OCI-LY7 (cell line): ENCODE measurements around the gene PTPN12. TPM values are rescaled to one million over a fixed set of nuclear protein-coding genes. Genes with fewer than 3 reads are reported as not detected.
"Not testable (repeated sequence)": the region's sequence is repeated elsewhere in the genome, so short reads cannot be mapped to it uniquely, and the experiment has no call there.

Source experiments
- BruUV-seq: library from RNA; stranded (reverse); fragments of 400-500 nt; replicated peaks from 2 replicates; lab custom pipeline; 2021; lab: Mats Ljungman, UMichigan
- CTCF ChIA-PET: fragments of 300-600 bp; sonication (Branson Sonifier 250); formaldehyde crosslinking; loops from one replicate; lab custom pipeline; 2022; ENCODE audit warnings: antibody characterized with exemption; ENCODE audit not compliant: unreplicated experiment; lab: Charles Lee
- POLR2A ChIA-PET: fragments of 300-600 bp; sonication (Branson Sonifier 250); formaldehyde crosslinking; loops from one replicate; lab custom pipeline; 2022; ENCODE audit warnings: antibody characterized with exemption; lab: Charles Lee
- DNase-seq: peaks from one replicate; pipeline ENCODE4 v3.0.0-alpha.2; 2015; ENCODE audit warnings: low spot score
- H2AFZ ChIP-seq: fragments of 200-600 bp; sonication (generic), shearing (Covaris generic); 2 replicates; pipeline ENCODE4 v1.6.1; 2014; ENCODE audit warnings: mild to moderate bottlenecking, antibody characterized with exemption, low read length, moderate library complexity
- H3K27ac ChIP-seq: fragments of 200-600 bp; sonication (generic); 2 replicates; pipeline ENCODE4 v1.5.1; 2014; ENCODE audit warnings: mixed run types, low read depth, mild to moderate bottlenecking, moderate library complexity, low read length, inconsistent platforms; ENCODE audit not compliant: poor library complexity, severe bottlenecking
- H3K36me3 ChIP-seq: fragments of 200-600 bp; sonication (generic); 2 replicates; pipeline ENCODE4 v1.6.1; 2014; ENCODE audit warnings: mild to moderate bottlenecking, antibody characterized with exemption, low read length, moderate library complexity, mixed read lengths; ENCODE audit not compliant: insufficient read depth
- H3K4me1 ChIP-seq: fragments of 200-600 bp; sonication (generic); 2 replicates; pipeline ENCODE4 v1.5.1; 2014; ENCODE audit warnings: mild to moderate bottlenecking, low read length; ENCODE audit not compliant: insufficient read depth, poor library complexity, severe bottlenecking
- H3K4me2 ChIP-seq: fragments of 200-600 bp; sonication (generic); 2 replicates; pipeline ENCODE4 v1.6.1; 2014; ENCODE audit warnings: mild to moderate bottlenecking, low read length
- H3K4me3 ChIP-seq: fragments of 200-600 bp; sonication (generic); 2 replicates; pipeline ENCODE4 v1.5.1; 2014; ENCODE audit warnings: mild to moderate bottlenecking, low read depth, low read length; ENCODE audit not compliant: poor library complexity, severe bottlenecking
- H3K79me2 ChIP-seq: fragments of 200-600 bp; sonication (generic); 2 replicates; pipeline ENCODE4 v1.6.1; 2016; ENCODE audit warnings: low read depth, mild to moderate bottlenecking, low read length, moderate library complexity, mixed read lengths; ENCODE audit not compliant: insufficient read depth
- H3K9me2 ChIP-seq: fragments of 200-600 bp; sonication (generic); 2 replicates; pipeline ENCODE4 v1.6.1; 2016; ENCODE audit warnings: mild to moderate bottlenecking, low read length, mixed read lengths; ENCODE audit not compliant: insufficient read depth
- H3K9me3 ChIP-seq: fragments of 200-600 bp; sonication (generic); 2 replicates; pipeline ENCODE4 v1.6.1; 2014; ENCODE audit warnings: mild to moderate bottlenecking, mixed run types, low read length, mixed read lengths
- H4K20me1 ChIP-seq: fragments of 200-600 bp; sonication (generic); 2 replicates; pipeline ENCODE4 v1.6.1; 2014; ENCODE audit warnings: mild to moderate bottlenecking, antibody characterized with exemption, low read length, moderate library complexity, mixed read lengths; ENCODE audit not compliant: insufficient read depth
- EZH2phosphoT487 ChIP-seq: fragments of 200-600 bp; sonication (generic); IDR thresholded peaks from 2 replicates; pipeline ENCODE4 v1.6.1; 2018; ENCODE audit warnings: low read depth, borderline replicate concordance, mild to moderate bottlenecking, mixed run types, antibody characterized with exemption, low read length, moderate library complexity, mixed read lengths
- intact Hi-C: fragments of 100-400 bp; cut with micrococcal nuclease; formaldehyde crosslinking; loops from one replicate; pipeline ENCODE4 v1.10.0; 2022; ENCODE audit not compliant: unreplicated experiment
- total RNA-seq, 2 experiments: library from RNA; depleted of rRNA in 1 of 2; stranded (reverse); fragments of >200 nt in 1 of 2; shearing (Covaris generic) in 1 of 2; gene quantifications; 2 replicates each; pipeline ENCODE4 v1.2.3, GENCODE V29; 2014 to 2022
- TF ChIP-seq, protein P1 (sequence below): fragments of 200-600 bp; sonication (generic); conservative IDR thresholded peaks from 2 replicates; pipeline ENCODE4 v1.5.1; 2014; ENCODE audit warnings: mild to moderate bottlenecking, antibody characterized with exemption, low read length, moderate library complexity, mixed read lengths

PTPN12 gene
- total RNA-seq, 2 experiments from 2014 or later = 2.7 to 19.1 TPM

DNA sequence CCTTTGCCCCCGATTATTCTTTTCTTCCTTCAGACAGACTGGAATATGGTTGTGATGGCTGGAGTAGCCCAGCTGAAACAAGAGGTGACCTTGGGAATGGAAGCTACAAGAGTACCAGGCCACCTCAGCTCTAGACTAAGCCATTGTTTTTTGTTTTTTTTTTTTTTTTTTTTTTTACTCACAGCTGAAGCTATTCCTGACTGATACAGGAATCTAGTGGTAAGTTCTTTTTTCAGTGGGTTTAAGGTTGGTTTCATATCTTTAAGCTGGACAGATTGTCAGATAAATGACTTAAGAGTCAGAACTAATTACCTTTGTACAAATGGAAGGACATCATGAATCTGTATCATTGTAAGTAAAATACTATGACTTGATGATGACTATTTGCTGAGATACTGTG is 30.2 kb upstream of the PTPN12 start:
- no peaks in the 10 kb centered on the region for H3K9me2 ChIP-seq
- no TSS peak for BruUV-seq
- TF ChIP-seq EZH2phosphoT487 = no peak
- TF ChIP-seq, protein P1, sequence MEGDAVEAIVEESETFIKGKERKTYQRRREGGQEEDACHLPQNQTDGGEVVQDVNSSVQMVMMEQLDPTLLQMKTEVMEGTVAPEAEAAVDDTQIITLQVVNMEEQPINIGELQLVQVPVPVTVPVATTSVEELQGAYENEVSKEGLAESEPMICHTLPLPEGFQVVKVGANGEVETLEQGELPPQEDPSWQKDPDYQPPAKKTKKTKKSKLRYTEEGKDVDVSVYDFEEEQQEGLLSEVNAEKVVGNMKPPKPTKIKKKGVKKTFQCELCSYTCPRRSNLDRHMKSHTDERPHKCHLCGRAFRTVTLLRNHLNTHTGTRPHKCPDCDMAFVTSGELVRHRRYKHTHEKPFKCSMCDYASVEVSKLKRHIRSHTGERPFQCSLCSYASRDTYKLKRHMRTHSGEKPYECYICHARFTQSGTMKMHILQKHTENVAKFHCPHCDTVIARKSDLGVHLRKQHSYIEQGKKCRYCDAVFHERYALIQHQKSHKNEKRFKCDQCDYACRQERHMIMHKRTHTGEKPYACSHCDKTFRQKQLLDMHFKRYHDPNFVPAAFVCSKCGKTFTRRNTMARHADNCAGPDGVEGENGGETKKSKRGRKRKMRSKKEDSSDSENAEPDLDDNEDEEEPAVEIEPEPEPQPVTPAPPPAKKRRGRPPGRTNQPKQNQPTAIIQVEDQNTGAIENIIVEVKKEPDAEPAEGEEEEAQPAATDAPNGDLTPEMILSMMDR = no peak
- no peak overlapping the region for H2AFZ ChIP-seq
- H3K4me2 ChIP-seq = no peak overlapping the region
- H3K27ac ChIP-seq = no peak overlapping the region
- ChIA-PET CTCF (no interaction called here), POLR2A (interaction anchor here (0.6 to 1.0 kb wide), 4 partner anchors 21 to 65 kb away, joined by 3 to 5 read pairs (median 4); no protein-coding TSS in a partner anchor)
- no peak overlapping the region for H3K4me3 ChIP-seq
- intact Hi-C loops = no loop called here
- no peaks in the 10 kb centered on the region for H3K4me1 ChIP-seq
- no peaks in the 10 kb centered on the region for H4K20me1 ChIP-seq
- no peaks in the 10 kb centered on the region for H3K36me3 ChIP-seq
- DNase-seq = no peak
- H3K79me2 ChIP-seq = no peaks in the 10 kb centered on the region
- no peaks in the 10 kb centered on the region for H3K9me3 ChIP-seq

DNA sequence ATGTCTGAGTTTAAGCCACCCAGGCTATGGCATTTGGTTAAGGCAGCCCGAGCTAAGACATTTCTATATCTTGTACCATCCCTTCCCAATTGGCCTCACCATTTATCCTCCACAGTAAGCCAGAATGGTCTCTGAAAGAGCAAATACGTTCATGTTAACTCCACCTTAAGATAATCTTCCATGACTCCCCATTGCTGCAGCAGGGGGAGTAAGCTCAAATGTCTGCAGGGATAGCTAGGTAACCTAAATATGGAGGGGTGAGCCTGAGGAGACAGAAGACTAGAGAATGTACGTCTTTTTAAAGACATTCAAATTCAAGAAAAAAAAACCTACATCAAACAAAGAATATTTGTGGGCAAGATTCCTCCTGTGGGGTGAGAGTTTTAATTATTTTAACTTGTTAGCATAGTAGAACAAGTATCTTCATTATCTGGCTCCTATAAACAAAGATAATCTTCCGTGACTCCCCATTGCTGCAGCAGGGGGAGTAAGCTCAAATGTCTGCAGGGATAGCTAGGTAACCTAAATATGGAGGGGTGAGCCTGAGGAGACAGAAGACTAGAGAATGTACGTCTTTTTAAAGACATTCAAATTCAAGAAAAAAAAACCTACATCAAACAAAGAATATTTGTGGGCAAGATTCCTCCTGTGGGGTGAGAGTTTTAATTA is 24.0 kb upstream of the PTPN12 start:
- H3K4me3 ChIP-seq, intact Hi-C loops, H4K20me1 ChIP-seq, H3K79me2 ChIP-seq, BruUV-seq, H3K4me1 ChIP-seq, H3K9me2 ChIP-seq, H3K27ac ChIP-seq, H3K9me3 ChIP-seq, H3K4me2 ChIP-seq, DNase-seq, H3K36me3 ChIP-seq, CTCF ChIA-PET, H2AFZ ChIP-seq: not testable (repeated sequence)
- POLR2A ChIA-PET = interaction anchor here (0.5 to 2.3 kb wide), 2 partner anchors 12 to 23 kb away, joined by 4 read pairs; no protein-coding TSS in a partner anchor

DNA sequence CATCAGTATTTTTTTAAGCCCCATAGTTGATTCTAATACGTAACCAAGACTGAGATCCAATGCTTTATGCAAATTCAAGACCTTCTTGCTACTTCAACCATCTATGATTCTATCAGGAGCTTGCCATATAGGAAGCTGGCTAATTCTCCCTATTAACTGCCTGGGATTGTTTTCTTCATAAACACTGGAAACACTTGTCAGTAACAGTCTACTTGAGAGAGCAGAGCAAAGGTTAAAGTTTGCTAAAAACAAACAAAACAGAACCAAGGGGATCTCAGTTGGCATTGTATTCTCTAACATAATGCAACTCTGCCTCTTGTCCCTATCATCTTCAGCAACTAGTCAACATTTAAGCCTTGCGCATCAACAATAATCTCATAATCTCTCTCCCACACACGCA is 21.0 kb upstream of the PTPN12 start:
- Histone ChIP-seq H2AFZ (no peak overlapping the region), H3K27ac (no peak overlapping the region), H3K4me2 (no peak overlapping the region), H3K9me3 (no peaks in the 10 kb centered on the region), H4K20me1 (no peaks in the 10 kb centered on the region; the same call in 1 of the 2 replicates), H3K4me3 (no peak overlapping the region), H3K4me1 (no peaks in the 10 kb centered on the region), H3K79me2 (no peaks in the 10 kb centered on the region), H3K36me3 (no peaks in the 10 kb centered on the region), H3K9me2 (no peaks in the 10 kb centered on the region)
- intact Hi-C loops = no loop called here
- no TSS peak for BruUV-seq
- TF ChIP-seq, protein P1 = no peak
- no peak for TF ChIP-seq EZH2phosphoT487
- POLR2A ChIA-PET = interaction anchor here (1.2 kb wide), 1 partner anchor 13 kb away, joined by 4 read pairs; no protein-coding TSS in a partner anchor
- no peak for DNase-seq
- CTCF ChIA-PET = no interaction called here
